GM15510 (cell line): ENCODE results near the gene LGI2.

Source experiments
- POLR2A ChIP-seq: IDR thresholded peaks from 3 replicates; pipeline ENCODE4 v1.6.1; 2011; ENCODE audit warnings: borderline replicate concordance; ENCODE audit not compliant: insufficient read length; ENCODE audit errors: extremely low read depth

The LGI2 gene

GRCh38 chr4:25030277-25031076 lies at the start of gene LGI2:
Gene LGI2, minus strand, starts transcription at chr4:25030946. Its CDS starts 253 bp downstream, at chr4:25030693.
- no peak for TF ChIP-seq POLR2A

GRCh38 chr4:25078523-25078922 lies 47.8 kb upstream of the LGI2 start:
- TF ChIP-seq POLR2A: no peak

- no peak for TF ChIP-seq POLR2A
These were observed 46.1 kb upstream of the LGI2 start for GRCh38 chr4:25076625-25077398.

- TF ChIP-seq POLR2A: no peak
These were observed 45.1 kb upstream of the LGI2 start for GRCh38 chr4:25075851-25076250.

- TF ChIP-seq POLR2A: no peak
These were observed 44.4 kb upstream of the LGI2 start for GRCh38 chr4:25075129-25075528.

- no peak for TF ChIP-seq POLR2A
These were observed 39.8 kb upstream of the LGI2 start for GRCh38 chr4:25070545-25070944.

- no peak for TF ChIP-seq POLR2A
These were observed 38.3 kb upstream of the LGI2 start for GRCh38 chr4:25069014-25069413.

- TF ChIP-seq POLR2A: no peak
These were observed 37.6 kb upstream of the LGI2 start for GRCh38 chr4:25068386-25068785.

GRCh38 chr4:25065932-25066590 lies 35.3 kb upstream of the LGI2 start:
- TF ChIP-seq POLR2A: no peak

GRCh38 chr4:25065431-25065858 lies 34.7 kb upstream of the LGI2 start:
- TF ChIP-seq POLR2A: no peak

GRCh38 chr4:25063116-25063515 lies 32.4 kb upstream of the LGI2 start:
- no peak for TF ChIP-seq POLR2A

- TF ChIP-seq POLR2A: no peak
These were observed 31.4 kb upstream of the LGI2 start for GRCh38 chr4:25062098-25062497.

GRCh38 chr4:25061602-25062001 lies 30.9 kb upstream of the LGI2 start:
- no peak for TF ChIP-seq POLR2A

- no peak for TF ChIP-seq POLR2A
These were observed 30.2 kb upstream of the LGI2 start for GRCh38 chr4:25060963-25061340.

GRCh38 chr4:25060241-25060962 lies 29.7 kb upstream of the LGI2 start:
- no peak for TF ChIP-seq POLR2A
